ENCODE results near the gene PAXX.

The PAXX gene

DNA sequence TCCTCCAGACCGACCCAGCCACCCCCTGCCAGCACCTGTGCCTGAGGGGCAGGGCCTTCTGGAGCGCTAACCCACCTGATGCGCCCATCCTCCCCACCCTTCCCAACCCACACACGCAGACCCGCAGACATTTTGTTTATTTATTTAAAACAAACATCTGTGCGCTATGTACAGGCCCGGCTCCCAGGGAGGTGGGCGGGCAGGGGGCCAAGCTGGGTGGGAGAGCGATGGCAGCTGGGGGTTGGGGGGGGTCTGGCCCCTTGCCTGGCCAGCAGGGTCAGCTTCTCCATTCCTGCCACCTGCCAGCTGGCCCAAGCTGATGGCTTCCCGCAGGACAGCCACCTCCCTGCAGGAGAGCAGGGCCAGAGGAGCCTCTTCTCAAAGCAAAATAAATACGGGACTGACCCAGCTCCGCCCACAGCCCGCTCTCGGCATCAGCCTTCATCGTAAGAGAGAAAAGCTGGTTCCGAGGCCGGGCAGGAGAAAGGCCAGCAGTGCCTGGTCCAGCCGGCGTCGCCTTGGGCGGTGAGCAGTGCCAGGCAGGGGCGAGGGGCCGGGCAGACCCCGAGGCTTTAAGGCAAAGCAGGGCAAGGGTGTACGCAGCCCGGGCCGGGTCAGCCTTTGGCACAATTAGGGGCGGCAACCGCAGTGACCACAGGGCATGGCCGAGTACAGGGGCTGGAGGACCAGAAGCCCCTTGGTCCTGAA lies 15.0 kb downstream of the PAXX start:
- ChIA-PET CTCF (interaction anchor here (1.2 kb wide), 1 partner anchor 59 kb away, joined by 3 read pairs; no protein-coding TSS in a partner anchor), POLR2A (no interaction called here)
- no peak for DNase-seq (ENCODE audit: extremely low spot score)
- no peak for TF ChIP-seq BHLHE40 (IDR thresholded peaks at IDR 0.05; ENCODE audit: borderline replicate concordance)
- no peak for TF ChIP-seq CTBP1 (IDR thresholded peaks at IDR 0.05; ENCODE audit: borderline replicate concordance)
- no peak for TF ChIP-seq FOXM1 (IDR thresholded peaks at IDR 0.05; ENCODE audit: borderline replicate concordance)
- TF ChIP-seq FOXA1 (IDR thresholded peaks at IDR 0.05) = no peak
- no peak for TF ChIP-seq TARDBP (IDR thresholded peaks at IDR 0.05)
- TF ChIP-seq SUZ12 (IDR thresholded peaks at IDR 0.05) = no peak
- TF ChIP-seq HDGF (IDR thresholded peaks at IDR 0.05; ENCODE audit: borderline replicate concordance) = no peak
- no peak for TF ChIP-seq PKNOX1 (IDR thresholded peaks at IDR 0.05)
- no peak for TF ChIP-seq FOXK2 (IDR thresholded peaks at IDR 0.05)
- TF ChIP-seq ARNT (IDR thresholded peaks at IDR 0.05) = no peak
- no peak for TF ChIP-seq LEF1 (IDR thresholded peaks at IDR 0.05; ENCODE audit: borderline replicate concordance)
- no peak for TF ChIP-seq SP1 (IDR thresholded peaks at IDR 0.05)
- no peak for TF ChIP-seq ZNF384 (IDR thresholded peaks at IDR 0.05)
- no peak for TF ChIP-seq L3MBTL2 (conservative IDR thresholded peaks at IDR 0.05)
- TF ChIP-seq NFRKB (IDR thresholded peaks at IDR 0.05) = no peak
- TF ChIP-seq ELF4 (IDR thresholded peaks at IDR 0.05) = no peak

- no peak for TF ChIP-seq SP1 (IDR thresholded peaks at IDR 0.05)
- no peak for TF ChIP-seq PKNOX1 (IDR thresholded peaks at IDR 0.05)
- TF ChIP-seq NFRKB (IDR thresholded peaks at IDR 0.05) = no peak
- no peak for TF ChIP-seq L3MBTL2 (conservative IDR thresholded peaks at IDR 0.05)
- TF ChIP-seq SUZ12 (IDR thresholded peaks at IDR 0.05) = no peak
- no peak for TF ChIP-seq FOXK2 (IDR thresholded peaks at IDR 0.05)
- no peak for TF ChIP-seq FOXM1 (IDR thresholded peaks at IDR 0.05; ENCODE audit: borderline replicate concordance)
- no peak for TF ChIP-seq FOXA1 (IDR thresholded peaks at IDR 0.05)
- TF ChIP-seq ARNT (IDR thresholded peaks at IDR 0.05) = no peak
- no peak for TF ChIP-seq HDGF (IDR thresholded peaks at IDR 0.05; ENCODE audit: borderline replicate concordance)
- no peak for TF ChIP-seq ZNF384 (IDR thresholded peaks at IDR 0.05)
- TF ChIP-seq BHLHE40 (IDR thresholded peaks at IDR 0.05; ENCODE audit: borderline replicate concordance) = no peak
- TF ChIP-seq LEF1 (IDR thresholded peaks at IDR 0.05; ENCODE audit: borderline replicate concordance) = no peak
- no peak for TF ChIP-seq TARDBP (IDR thresholded peaks at IDR 0.05)
- no peak for TF ChIP-seq CTBP1 (IDR thresholded peaks at IDR 0.05; ENCODE audit: borderline replicate concordance)
- POLR2A ChIA-PET = no interaction called here
- CTCF ChIA-PET = interaction anchor here (1.2 kb wide), 1 partner anchor 60 kb away, joined by 3 read pairs; no protein-coding TSS in a partner anchor
- no peak for DNase-seq (ENCODE audit: extremely low spot score)
Measured at GRCh38 chr9:137007816-137008270, 15.6 kb downstream of the PAXX start.

GRCh38 chr9:137008312-137008711 lies 16.1 kb downstream of the PAXX start:
- CTCF ChIA-PET = no interaction called here
- DNase-seq (ENCODE audit: extremely low spot score) = no peak
- TF ChIP-seq ARNT (IDR thresholded peaks at IDR 0.05) (no peak), TARDBP (IDR thresholded peaks at IDR 0.05) (no peak), BHLHE40 (IDR thresholded peaks at IDR 0.05; ENCODE audit: borderline replicate concordance) (no peak), ZNF384 (IDR thresholded peaks at IDR 0.05) (no peak), FOXA1 (IDR thresholded peaks at IDR 0.05) (no peak), LEF1 (IDR thresholded peaks at IDR 0.05; ENCODE audit: borderline replicate concordance) (no peak)
- POLR2A ChIA-PET = no interaction called here

DNA sequence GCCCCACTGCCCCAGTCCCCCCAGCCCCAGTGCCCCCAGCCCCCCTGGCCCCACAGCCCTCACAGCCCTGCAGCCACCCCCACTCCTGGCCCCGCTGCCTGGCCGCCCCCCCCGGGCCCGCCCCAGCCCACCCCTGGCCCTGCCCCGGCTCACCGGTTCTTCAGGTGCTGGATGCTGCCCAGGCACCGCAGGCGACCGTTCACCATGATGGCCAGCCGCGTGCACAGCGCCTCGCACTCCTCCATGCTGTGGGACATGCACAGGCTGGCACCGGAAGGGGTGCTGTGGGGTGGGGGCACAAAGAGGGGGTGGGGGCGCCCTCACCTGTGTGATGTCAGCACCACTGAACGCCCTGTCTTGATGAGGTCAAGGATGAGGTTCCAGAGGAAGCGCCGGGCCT lies 17.0 kb downstream of the PAXX start:
- ChIA-PET POLR2A (no interaction called here), CTCF (no interaction called here)
- no peak for DNase-seq (ENCODE audit: extremely low spot score)
- no peak for TF ChIP-seq TARDBP (IDR thresholded peaks at IDR 0.05)
- no peak for TF ChIP-seq ZNF384 (IDR thresholded peaks at IDR 0.05)
- TF ChIP-seq FOXM1 (IDR thresholded peaks at IDR 0.05; ENCODE audit: borderline replicate concordance) = no peak
- TF ChIP-seq NFRKB (IDR thresholded peaks at IDR 0.05) = no peak
- no peak for TF ChIP-seq CTBP1 (IDR thresholded peaks at IDR 0.05; ENCODE audit: borderline replicate concordance)
- TF ChIP-seq BHLHE40 (IDR thresholded peaks at IDR 0.05; ENCODE audit: borderline replicate concordance) = no peak
- no peak for TF ChIP-seq HDGF (IDR thresholded peaks at IDR 0.05; ENCODE audit: borderline replicate concordance)
- no peak for TF ChIP-seq SUZ12 (IDR thresholded peaks at IDR 0.05)
- no peak for TF ChIP-seq ARNT (IDR thresholded peaks at IDR 0.05)

DNA sequence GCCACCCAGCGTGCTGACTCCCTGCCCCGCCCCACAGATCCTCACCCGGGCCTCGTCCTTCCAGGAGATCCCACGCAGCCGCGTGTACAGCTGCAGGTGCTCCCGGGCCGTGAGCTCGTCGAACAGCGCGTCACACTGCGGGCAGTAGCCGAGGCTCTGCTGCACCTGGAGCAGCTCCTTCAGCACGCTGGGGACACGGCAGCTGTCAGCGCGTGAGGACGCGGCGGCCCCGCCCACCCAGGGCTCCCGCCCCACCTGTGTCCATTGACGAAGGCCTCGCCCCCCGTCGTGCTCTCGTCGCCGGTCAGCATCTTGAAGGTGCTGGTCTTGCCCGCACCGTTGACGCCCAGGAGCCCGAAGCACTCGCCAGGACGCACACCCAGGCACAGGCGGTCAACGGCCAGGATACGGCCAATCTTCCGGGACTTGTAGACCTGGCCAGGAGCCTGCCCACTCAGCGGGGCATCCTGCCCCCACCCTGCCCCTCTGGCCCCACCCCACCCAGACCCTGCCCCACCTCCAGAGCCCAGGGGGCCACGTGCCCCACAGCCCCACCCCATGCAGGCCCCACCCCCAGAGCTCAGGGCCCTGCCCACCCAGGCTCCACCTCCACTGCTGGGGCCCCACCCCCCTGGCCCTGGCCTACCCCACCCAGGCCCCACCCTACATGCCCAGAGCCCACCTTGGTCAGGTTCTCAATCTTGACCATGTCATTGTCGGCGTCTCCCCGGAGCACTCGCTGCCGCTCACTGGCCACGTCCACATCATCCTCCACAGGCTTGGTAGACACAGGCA lies 17.9 kb downstream of the PAXX start:
- TF ChIP-seq NFRKB (IDR thresholded peaks at IDR 0.05) (no peak), ZNF384 (IDR thresholded peaks at IDR 0.05) (no peak), SP1 (IDR thresholded peaks at IDR 0.05) (no peak), ARNT (IDR thresholded peaks at IDR 0.05) (no peak), FOXA1 (IDR thresholded peaks at IDR 0.05) (no peak), SUZ12 (IDR thresholded peaks at IDR 0.05) (no peak), HDGF (IDR thresholded peaks at IDR 0.05; ENCODE audit: borderline replicate concordance) (no peak), BHLHE40 (IDR thresholded peaks at IDR 0.05; ENCODE audit: borderline replicate concordance) (no peak), ELF4 (IDR thresholded peaks at IDR 0.05) (no peak), FOXM1 (IDR thresholded peaks at IDR 0.05; ENCODE audit: borderline replicate concordance) (no peak), L3MBTL2 (conservative IDR thresholded peaks at IDR 0.05) (no peak), CTBP1 (IDR thresholded peaks at IDR 0.05; ENCODE audit: borderline replicate concordance) (no peak), TARDBP (IDR thresholded peaks at IDR 0.05) (no peak), PKNOX1 (IDR thresholded peaks at IDR 0.05) (no peak), LEF1 (IDR thresholded peaks at IDR 0.05; ENCODE audit: borderline replicate concordance) (no peak), FOXK2 (IDR thresholded peaks at IDR 0.05) (no peak)
- POLR2A ChIA-PET = interaction anchor here (2.2 kb wide), 1 partner anchor 17 kb away, joined by 6 read pairs; no protein-coding TSS in a partner anchor
- DNase-seq (ENCODE audit: extremely low spot score) = no peak
- CTCF ChIA-PET = no interaction called here
